ENCODE measurements around the gene EPC2. TPM values are rescaled to one million over a fixed set of nuclear protein-coding genes. Genes with fewer than 3 reads are reported as not detected.

The EPC2 gene
- polyA plus RNA-seq, 3 donors, result 1.4 to 19.2 (median 2.0) TPM

- peaks cover 0 to 6% (median 0%) of the 10 kb centered on the region in 7 donors for H3K9me3 Mint-ChIP-seq
- TF ChIP-seq CTCF (IDR thresholded peaks at IDR 0.05), result no peak
Measured at GRCh38 chr2:148816176-148816575, 171.6 kb downstream of the EPC2 start.

DNA sequence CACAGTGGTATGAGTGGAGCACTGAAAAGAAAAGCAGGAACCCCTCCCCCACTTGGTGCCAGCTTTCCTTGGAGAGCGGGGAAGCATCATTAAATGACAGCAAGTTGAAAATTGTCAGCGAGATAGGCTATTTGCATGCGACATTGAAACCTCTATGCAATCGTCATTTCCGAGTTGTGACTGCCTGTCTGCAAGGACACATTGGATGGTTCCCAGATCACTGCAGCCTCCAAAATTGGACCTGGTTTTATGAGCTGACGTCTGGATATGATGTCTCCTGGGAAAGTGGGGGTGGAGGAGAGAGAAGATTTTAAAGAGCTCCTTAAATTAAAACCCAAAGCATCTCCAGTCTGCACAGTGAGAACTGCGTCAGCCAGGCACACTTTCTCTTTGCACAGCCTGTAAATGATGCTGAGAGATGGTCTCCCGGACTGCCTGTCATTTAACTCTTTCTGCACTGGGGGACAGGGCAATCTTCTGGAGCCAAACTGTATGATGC is 172.7 kb downstream of the EPC2 start:
- peaks cover 0 to 9% (median 0%) of the 10 kb centered on the region in 7 donors for H3K9me3 Mint-ChIP-seq
- Histone ChIP-seq H3K36me3 (replicated peaks in 1 of 2; ENCODE audit: control insufficient read depth in 1 of 2, insufficient read depth in 2 of 2, low read length in 2 of 2) (no peaks in the 10 kb centered on the region), H3K27ac (ENCODE audit: low read depth in 1 of 2, low read length in 2 of 2) (no peak overlapping the region), H3K9me3 (replicated peaks in 1 of 2; ENCODE audit: control insufficient read depth in 1 of 2, insufficient read depth in 1 of 2, low read length in 2 of 2) (no peaks in the 10 kb centered on the region), H3K4me3 (replicated peaks in 1 of 3; ENCODE audit: low read depth in 2 of 3, low read length in 3 of 3) (no peak overlapping the region), H3K9ac (ENCODE audit: insufficient read depth, low read length, poor library complexity, severe bottlenecking) (no peak overlapping the region), H3K4me2 (replicated peaks; ENCODE audit: extremely low read depth, low read length, poor library complexity, severe bottlenecking) (no peak overlapping the region), H3K27me3 (ENCODE audit: control insufficient read depth in 2 of 2, insufficient read depth in 2 of 2, low read length in 2 of 2) (peaks cover 4 to 11% of the 10 kb centered on the region in 2 donors), H3K79me2 (ENCODE audit: insufficient read depth, low read length) (no peaks in the 10 kb centered on the region), H2AFZ (ENCODE audit: insufficient read depth, low read depth, low read length, poor library complexity, severe bottlenecking) (no peak overlapping the region), H3K4me1 (ENCODE audit: control insufficient read depth in 1 of 2, insufficient read depth in 2 of 2, low read length in 2 of 2) (no peaks in the 10 kb centered on the region), H4K20me1 (ENCODE audit: insufficient read depth, low read length) (no peaks in the 10 kb centered on the region)
- peaks cover 6% of the 10 kb centered on the region for H3K4me1 Mint-ChIP-seq
- H3K27ac Mint-ChIP-seq, result no peak overlapping the region
- H3K36me3 Mint-ChIP-seq, result no peaks in the 10 kb centered on the region
- peak overlapping the region; percentile 0 to 62 for H3K4me3 Mint-ChIP-seq
- no peak for TF ChIP-seq CTCF (IDR thresholded peaks at IDR 0.05)
- intact Hi-C loops (cut with micrococcal nuclease), result no loop called here
- peaks cover 14 to 19% (median 19%) of the 10 kb centered on the region in 3 donors for H3K27me3 Mint-ChIP-seq (ENCODE audit: low read depth in 3 of 3)
- WGBS (ENCODE audit: insufficient coverage), result 25% methylated on average over 7 of the region's 8 CpGs
- DNase-seq, result no peak

More at GRCh38 chr2:148816176-148816575, 171.6 kb downstream of the EPC2 start:
- WGBS (ENCODE audit: insufficient coverage), result 83% methylated on average over 3 of the region's 6 CpGs
- no peaks in the 10 kb centered on the region for H3K79me2 ChIP-seq (ENCODE audit: insufficient read depth, low read length)
- H3K27ac ChIP-seq (ENCODE audit: low read depth in 1 of 2, low read length in 2 of 2), result no peak overlapping the region
- no peak overlapping the region for H3K4me3 ChIP-seq (replicated peaks in 1 of 3; ENCODE audit: low read depth in 2 of 3, low read length in 3 of 3)
- H3K4me1 Mint-ChIP-seq, result peaks cover 6% of the 10 kb centered on the region
- no peak overlapping the region for H3K4me2 ChIP-seq (replicated peaks; ENCODE audit: extremely low read depth, low read length, poor library complexity, severe bottlenecking)
- intact Hi-C loops (cut with micrococcal nuclease), result no loop called here
- H3K4me3 Mint-ChIP-seq, result no peak overlapping the region
- H3K36me3 Mint-ChIP-seq, result no peaks in the 10 kb centered on the region
- H2AFZ ChIP-seq (ENCODE audit: insufficient read depth, low read depth, low read length, poor library complexity, severe bottlenecking), result no peak overlapping the region
- H3K9me3 ChIP-seq (replicated peaks in 1 of 2; ENCODE audit: control insufficient read depth in 1 of 2, insufficient read depth in 1 of 2, low read length in 2 of 2), result no peaks in the 10 kb centered on the region
- no peak overlapping the region for H3K27ac Mint-ChIP-seq
- no peaks in the 10 kb centered on the region for H4K20me1 ChIP-seq (ENCODE audit: insufficient read depth, low read length)
- H3K36me3 ChIP-seq (replicated peaks in 1 of 2; ENCODE audit: control insufficient read depth in 1 of 2, insufficient read depth in 2 of 2, low read length in 2 of 2), result no peaks in the 10 kb centered on the region
- H3K4me1 ChIP-seq (ENCODE audit: control insufficient read depth in 1 of 2, insufficient read depth in 2 of 2, low read length in 2 of 2), result no peaks in the 10 kb centered on the region
- no peak for DNase-seq
- peaks cover 4 to 11% of the 10 kb centered on the region in 2 donors for H3K27me3 ChIP-seq (ENCODE audit: control insufficient read depth in 2 of 2, insufficient read depth in 2 of 2, low read length in 2 of 2)
- H3K27me3 Mint-ChIP-seq (ENCODE audit: low read depth in 3 of 3), result peaks cover 14 to 19% (median 19%) of the 10 kb centered on the region in 3 donors
- no peak overlapping the region for H3K9ac ChIP-seq (ENCODE audit: insufficient read depth, low read length, poor library complexity, severe bottlenecking)
